ENCODE data around the gene MLN.
"Not testable (repeated sequence)": the region's sequence is repeated elsewhere in the genome, so short reads cannot be mapped to it uniquely, and the experiment has no call there.

The MLN gene

GRCh38 chr6:33834401-33835392 is 30.9 kb upstream of the MLN start:
- DNase-seq (ENCODE audit: low read depth, low spot score): no peak

GRCh38 chr6:33833599-33833998 is 29.8 kb upstream of the MLN start:
- DNase-seq (ENCODE audit: low read depth, low spot score): no peak

GRCh38 chr6:33832831-33833230 is 29.0 kb upstream of the MLN start:
- not testable (repeated sequence) for DNase-seq (ENCODE audit: low read depth, low spot score)

- DNase-seq (ENCODE audit: low read depth, low spot score): not testable (repeated sequence)
Observed at GRCh38 chr6:33831725-33832124, 27.9 kb upstream of the MLN start.

- DNase-seq (ENCODE audit: low read depth, low spot score): no peak
Observed at GRCh38 chr6:33830635-33831240, 26.9 kb upstream of the MLN start.

- no peak for DNase-seq (ENCODE audit: low read depth, low spot score)
Observed at GRCh38 chr6:33828764-33829731, 25.2 kb upstream of the MLN start.

GRCh38 chr6:33828452-33828763 is 24.6 kb upstream of the MLN start:
- no peak for DNase-seq (ENCODE audit: low read depth, low spot score)

GRCh38 chr6:33827546-33828451 is 24.0 kb upstream of the MLN start:
- DNase-seq (ENCODE audit: low read depth, low spot score): no peak

GRCh38 chr6:33826537-33826936 is 22.7 kb upstream of the MLN start:
- no peak for DNase-seq (ENCODE audit: low read depth, low spot score)

GRCh38 chr6:33824461-33825154 is 20.8 kb upstream of the MLN start:
- no peak for DNase-seq (ENCODE audit: low read depth, low spot score)

- no peak for DNase-seq (ENCODE audit: low read depth, low spot score)
Observed at GRCh38 chr6:33823806-33824205, 20.0 kb upstream of the MLN start.

- no peak for DNase-seq (ENCODE audit: low read depth, low spot score)
Observed at GRCh38 chr6:33822575-33823395, 19.0 kb upstream of the MLN start.

GRCh38 chr6:33820784-33821520 is 17.1 kb upstream of the MLN start:
- DNase-seq (ENCODE audit: low read depth, low spot score): no peak

GRCh38 chr6:33820243-33820642 is 16.4 kb upstream of the MLN start:
- no peak for DNase-seq (ENCODE audit: low read depth, low spot score)

- no peak for DNase-seq (ENCODE audit: low read depth, low spot score)
Observed at GRCh38 chr6:33819021-33819420, 15.2 kb upstream of the MLN start.

GRCh38 chr6:33818293-33818692 is 14.5 kb upstream of the MLN start:
- no peak for DNase-seq (ENCODE audit: low read depth, low spot score)

GRCh38 chr6:33817489-33817888 is 13.7 kb upstream of the MLN start:
- DNase-seq (ENCODE audit: low read depth, low spot score): no peak

- DNase-seq (ENCODE audit: low read depth, low spot score): no peak
Observed at GRCh38 chr6:33816911-33817310, 13.1 kb upstream of the MLN start.

- DNase-seq (ENCODE audit: low read depth, low spot score): no peak
Observed at GRCh38 chr6:33815854-33816253, 12.1 kb upstream of the MLN start.

All from activated naive CD8-positive, alpha-beta T cell treated with anti-CD3 and anti-CD28 coated beads, Interleukin-2, amount 50 U/mL, for 16 hours (primary cell).